GM19240 (cell line): ENCODE results near the gene IGFBP2.

Experiments used
- DNase-seq: peaks from one replicate; pipeline ENCODE4 v3.0.0; 2011; ENCODE audit warnings: low spot score; ENCODE audit not compliant: insufficient read length

The IGFBP2 gene

GRCh38 chr2:216615298-216616082 lies 17.7 kb upstream of the IGFBP2 start:
- no peak for DNase-seq

GRCh38 chr2:216616083-216616678 lies 17.0 kb upstream of the IGFBP2 start:
- no peak for DNase-seq

GRCh38 chr2:216617159-216617815 lies 15.9 kb upstream of the IGFBP2 start:
- DNase-seq: no peak

GRCh38 chr2:216618785-216619184 lies 14.4 kb upstream of the IGFBP2 start:
- no peak for DNase-seq

GRCh38 chr2:216619411-216620393 lies 13.5 kb upstream of the IGFBP2 start:
- no peak for DNase-seq

GRCh38 chr2:216620786-216621185 lies 12.4 kb upstream of the IGFBP2 start:
- no peak for DNase-seq

GRCh38 chr2:216621292-216621691 lies 11.9 kb upstream of the IGFBP2 start:
- DNase-seq: no peak

- no peak for DNase-seq
Measured at GRCh38 chr2:216622526-216622925, 10.7 kb upstream of the IGFBP2 start.

GRCh38 chr2:216624251-216624650 lies 9.0 kb upstream of the IGFBP2 start:
- no peak for DNase-seq

GRCh38 chr2:216626168-216626874 lies 6.9 kb upstream of the IGFBP2 start:
- DNase-seq: no peak

GRCh38 chr2:216626875-216627245 lies 6.4 kb upstream of the IGFBP2 start:
- no peak for DNase-seq

GRCh38 chr2:216629784-216630183 lies 3.4 kb upstream of the IGFBP2 start:
- no peak for DNase-seq

GRCh38 chr2:216632346-216632951 lies 771 bp upstream of the IGFBP2 start:
- no peak for DNase-seq

GRCh38 chr2:216633616-216634369 lies 573 bp downstream of the IGFBP2 start:
- DNase-seq: no peak

GRCh38 chr2:216634370-216635148 lies 1.3 kb downstream of the IGFBP2 start:
- DNase-seq: no peak

- no peak for DNase-seq
Measured at GRCh38 chr2:216635171-216635570, 2.0 kb downstream of the IGFBP2 start.

- DNase-seq: no peak
Measured at GRCh38 chr2:216635701-216636550, 2.7 kb downstream of the IGFBP2 start.
